ENCODE measurements around the gene SH3BP5.

GRCh38 chr3:15325228-15325627 lies 7.2 kb downstream of the SH3BP5 start:
- TF ChIP-seq, protein P1, sequence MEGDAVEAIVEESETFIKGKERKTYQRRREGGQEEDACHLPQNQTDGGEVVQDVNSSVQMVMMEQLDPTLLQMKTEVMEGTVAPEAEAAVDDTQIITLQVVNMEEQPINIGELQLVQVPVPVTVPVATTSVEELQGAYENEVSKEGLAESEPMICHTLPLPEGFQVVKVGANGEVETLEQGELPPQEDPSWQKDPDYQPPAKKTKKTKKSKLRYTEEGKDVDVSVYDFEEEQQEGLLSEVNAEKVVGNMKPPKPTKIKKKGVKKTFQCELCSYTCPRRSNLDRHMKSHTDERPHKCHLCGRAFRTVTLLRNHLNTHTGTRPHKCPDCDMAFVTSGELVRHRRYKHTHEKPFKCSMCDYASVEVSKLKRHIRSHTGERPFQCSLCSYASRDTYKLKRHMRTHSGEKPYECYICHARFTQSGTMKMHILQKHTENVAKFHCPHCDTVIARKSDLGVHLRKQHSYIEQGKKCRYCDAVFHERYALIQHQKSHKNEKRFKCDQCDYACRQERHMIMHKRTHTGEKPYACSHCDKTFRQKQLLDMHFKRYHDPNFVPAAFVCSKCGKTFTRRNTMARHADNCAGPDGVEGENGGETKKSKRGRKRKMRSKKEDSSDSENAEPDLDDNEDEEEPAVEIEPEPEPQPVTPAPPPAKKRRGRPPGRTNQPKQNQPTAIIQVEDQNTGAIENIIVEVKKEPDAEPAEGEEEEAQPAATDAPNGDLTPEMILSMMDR (IDR thresholded peaks at IDR 0.05; ENCODE audit: poor library complexity), result no peak
- TF ChIP-seq EZH2 (IDR thresholded peaks at IDR 0.05; ENCODE audit: borderline replicate concordance) (no peak), EZH2phosphoT487 (IDR thresholded peaks at IDR 0.05; ENCODE audit: low read depth, severe bottlenecking, unreplicated experiment) (no peak)

All from hepatocyte (in vitro differentiated cells).